ENCODE results near the gene CELSR1. TPM values are rescaled to one million over a fixed set of nuclear protein-coding genes. Genes with fewer than 3 reads are reported as not detected.
A peak's percentile ranks its signal among the peaks of the same experiment; 100 is the strongest.
"Not testable (repeated sequence)": the region's sequence is repeated elsewhere in the genome, so short reads cannot be mapped to it uniquely, and the experiment has no call there.

CELSR1 gene
- total RNA-seq, 1 donor from 2014 or later, result 16.0 TPM

DNA sequence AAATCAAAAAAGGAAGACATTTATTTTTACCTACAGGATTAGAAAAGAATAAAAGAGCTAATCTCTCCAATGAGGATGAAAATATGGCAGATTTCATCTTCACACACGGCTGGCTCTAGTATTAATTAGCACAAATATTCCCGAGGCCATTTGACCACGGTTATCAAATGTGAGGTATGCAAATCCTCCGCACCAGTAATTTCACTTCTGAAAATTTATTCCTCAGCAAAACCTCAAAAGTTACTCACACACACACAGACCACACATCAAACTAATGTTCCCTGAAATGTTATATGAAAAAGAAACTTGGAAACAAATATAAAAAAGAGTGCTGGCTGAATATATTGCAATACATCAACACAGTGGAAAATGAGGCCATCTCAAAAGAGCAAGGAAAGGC, 32.8 kb downstream of the CELSR1 start:
- Mint-ChIP-seq H3K27ac (ENCODE audit: unreplicated experiment) (no peak overlapping the region), H3K4me1 (ENCODE audit: unreplicated experiment) (peaks cover 31% of the 10 kb centered on the region), H3K9me3 (ENCODE audit: unreplicated experiment) (no peaks in the 10 kb centered on the region), H3K4me3 (ENCODE audit: unreplicated experiment) (no peak overlapping the region), H3K27me3 (ENCODE audit: unreplicated experiment) (no peaks in the 10 kb centered on the region), H3K36me3 (ENCODE audit: unreplicated experiment) (no peaks in the 10 kb centered on the region)
- TF ChIP-seq, protein P1, sequence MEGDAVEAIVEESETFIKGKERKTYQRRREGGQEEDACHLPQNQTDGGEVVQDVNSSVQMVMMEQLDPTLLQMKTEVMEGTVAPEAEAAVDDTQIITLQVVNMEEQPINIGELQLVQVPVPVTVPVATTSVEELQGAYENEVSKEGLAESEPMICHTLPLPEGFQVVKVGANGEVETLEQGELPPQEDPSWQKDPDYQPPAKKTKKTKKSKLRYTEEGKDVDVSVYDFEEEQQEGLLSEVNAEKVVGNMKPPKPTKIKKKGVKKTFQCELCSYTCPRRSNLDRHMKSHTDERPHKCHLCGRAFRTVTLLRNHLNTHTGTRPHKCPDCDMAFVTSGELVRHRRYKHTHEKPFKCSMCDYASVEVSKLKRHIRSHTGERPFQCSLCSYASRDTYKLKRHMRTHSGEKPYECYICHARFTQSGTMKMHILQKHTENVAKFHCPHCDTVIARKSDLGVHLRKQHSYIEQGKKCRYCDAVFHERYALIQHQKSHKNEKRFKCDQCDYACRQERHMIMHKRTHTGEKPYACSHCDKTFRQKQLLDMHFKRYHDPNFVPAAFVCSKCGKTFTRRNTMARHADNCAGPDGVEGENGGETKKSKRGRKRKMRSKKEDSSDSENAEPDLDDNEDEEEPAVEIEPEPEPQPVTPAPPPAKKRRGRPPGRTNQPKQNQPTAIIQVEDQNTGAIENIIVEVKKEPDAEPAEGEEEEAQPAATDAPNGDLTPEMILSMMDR (IDR thresholded peaks at IDR 0.05), result no peak
- no peak for DNase-seq (ENCODE audit: extremely low spot score, unreplicated experiment)

DNA sequence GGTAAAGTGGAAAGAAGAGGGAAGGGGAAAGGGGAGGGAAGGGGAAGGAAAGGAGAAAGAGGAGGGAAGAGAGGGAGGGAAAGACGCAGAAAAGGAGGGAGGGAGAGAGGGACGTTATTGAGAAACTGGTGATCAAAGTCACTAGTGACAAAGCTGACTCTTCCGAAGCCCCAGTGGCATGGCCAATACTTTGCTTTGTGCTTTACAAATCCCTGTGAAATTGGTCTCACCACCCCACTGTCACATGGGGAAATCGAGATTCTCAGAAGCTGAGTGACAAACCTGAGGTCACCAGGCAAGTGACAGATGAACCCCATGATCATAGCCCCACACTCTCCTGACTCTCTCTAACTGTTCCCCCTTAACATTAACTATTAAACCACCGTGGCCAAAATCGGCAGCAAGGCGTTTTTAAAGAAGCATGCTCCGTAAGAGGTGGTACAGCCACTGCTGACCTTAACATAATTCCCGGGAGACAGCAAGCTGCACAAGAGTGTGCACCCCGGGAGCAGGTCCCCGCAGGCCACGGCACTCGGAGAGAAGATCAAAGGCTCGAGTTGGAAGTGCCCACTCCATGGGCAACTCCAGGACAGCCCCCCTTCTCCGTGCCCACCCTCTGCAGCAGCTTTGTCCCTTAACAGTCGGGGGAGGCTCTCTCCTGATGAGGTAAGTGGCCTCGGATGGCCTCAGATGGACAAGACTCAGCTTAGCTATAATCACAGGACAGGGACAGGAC, 34.8 kb downstream of the CELSR1 start:
- H3K27ac Mint-ChIP-seq (ENCODE audit: unreplicated experiment), result peak overlapping the region; percentile 70
- no peak for DNase-seq (ENCODE audit: extremely low spot score, unreplicated experiment)

DNA sequence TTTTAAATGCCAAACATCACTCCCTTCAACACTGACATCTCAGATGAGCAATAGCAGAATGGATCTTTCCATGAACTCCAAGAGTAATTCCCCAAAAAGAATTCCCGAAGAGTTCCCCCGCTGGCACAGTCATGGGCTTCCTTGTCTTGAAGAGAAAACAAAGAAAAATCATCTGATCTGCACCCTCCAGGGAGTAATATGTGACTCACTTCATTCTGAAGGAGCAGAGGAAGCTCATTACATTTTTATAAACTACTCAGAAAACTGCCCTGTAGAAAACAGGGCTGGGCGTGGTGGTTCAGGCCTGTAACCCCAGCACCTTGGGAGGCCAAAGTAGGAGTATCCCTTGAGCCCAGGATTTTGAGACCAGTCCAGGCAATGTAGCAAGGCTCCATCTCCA, 35.7 kb downstream of the CELSR1 start:
- Mint-ChIP-seq H3K4me1 (ENCODE audit: unreplicated experiment) (peaks cover 39% of the 10 kb centered on the region), H3K9me3 (ENCODE audit: unreplicated experiment) (no peaks in the 10 kb centered on the region), H3K27ac (ENCODE audit: unreplicated experiment) (peak overlapping the region; percentile 92), H3K36me3 (ENCODE audit: unreplicated experiment) (no peaks in the 10 kb centered on the region), H3K4me3 (ENCODE audit: unreplicated experiment) (peak overlapping the region; percentile 3), H3K27me3 (ENCODE audit: unreplicated experiment) (no peaks in the 10 kb centered on the region)
- TF ChIP-seq, protein P1 (IDR thresholded peaks at IDR 0.05), result no peak
- no peak for DNase-seq (ENCODE audit: extremely low spot score, unreplicated experiment)

More for the DNA sequence above, 34.8 kb downstream of the CELSR1 start:
- Mint-ChIP-seq H3K4me3 (ENCODE audit: unreplicated experiment) (no peak overlapping the region), H3K9me3 (ENCODE audit: unreplicated experiment) (no peaks in the 10 kb centered on the region), H3K36me3 (ENCODE audit: unreplicated experiment) (no peaks in the 10 kb centered on the region), H3K27me3 (ENCODE audit: unreplicated experiment) (no peaks in the 10 kb centered on the region), H3K4me1 (ENCODE audit: unreplicated experiment) (peaks cover 39% of the 10 kb centered on the region)
- TF ChIP-seq, protein P1 (IDR thresholded peaks at IDR 0.05), result no peak

DNA sequence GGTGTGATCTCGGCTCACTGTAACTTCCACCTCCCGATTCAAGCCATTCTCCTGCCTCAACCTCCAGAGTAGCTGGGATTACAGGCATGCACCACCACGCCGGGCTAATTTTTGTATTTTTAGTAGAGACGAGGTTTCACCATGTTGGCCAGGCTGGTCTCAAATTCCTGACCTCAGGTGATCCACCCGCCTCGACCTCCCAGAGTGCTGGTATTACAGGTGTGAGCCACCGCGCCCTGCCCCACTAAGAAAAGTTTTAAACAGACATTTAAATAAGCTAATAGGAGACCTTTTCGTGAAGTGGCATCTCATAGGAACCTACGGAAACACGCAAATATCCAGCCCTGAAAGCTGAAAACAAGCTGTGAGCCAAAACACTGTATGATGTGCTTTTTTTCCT, 36.2 kb downstream of the CELSR1 start:
- peaks cover 39% of the 10 kb centered on the region for H3K4me1 Mint-ChIP-seq (ENCODE audit: unreplicated experiment)
- H3K27me3 Mint-ChIP-seq (ENCODE audit: unreplicated experiment); H3K4me3 Mint-ChIP-seq (ENCODE audit: unreplicated experiment); H3K9me3 Mint-ChIP-seq (ENCODE audit: unreplicated experiment); DNase-seq (ENCODE audit: extremely low spot score, unreplicated experiment); H3K36me3 Mint-ChIP-seq (ENCODE audit: unreplicated experiment): not testable (repeated sequence)
- peak overlapping the region; percentile 92 for H3K27ac Mint-ChIP-seq (ENCODE audit: unreplicated experiment)

DNA sequence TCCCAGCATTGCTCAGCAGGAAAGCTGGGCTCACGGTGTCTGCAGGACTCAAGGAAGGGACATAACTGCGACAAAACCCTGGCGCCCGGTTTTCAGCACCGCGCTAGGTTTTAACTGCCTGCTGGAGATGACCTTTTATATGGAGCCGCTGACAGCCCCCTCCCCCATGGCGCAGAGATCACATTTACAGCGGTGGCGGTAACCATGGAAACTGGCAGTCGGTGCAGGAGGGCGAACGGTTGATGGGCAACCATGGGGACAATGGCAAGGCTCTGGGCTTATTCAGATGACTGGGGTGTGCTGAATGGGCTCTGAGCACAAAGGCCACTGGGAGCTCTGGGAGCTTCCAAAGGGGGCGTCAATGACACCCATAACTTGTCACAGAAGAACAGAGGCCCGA, 37.2 kb downstream of the CELSR1 start:
- H3K27ac Mint-ChIP-seq (ENCODE audit: unreplicated experiment), result no peak overlapping the region
- no peaks in the 10 kb centered on the region for H3K36me3 Mint-ChIP-seq (ENCODE audit: unreplicated experiment)
- DNase-seq (ENCODE audit: extremely low spot score, unreplicated experiment), result no peak
- no peaks in the 10 kb centered on the region for H3K27me3 Mint-ChIP-seq (ENCODE audit: unreplicated experiment)
- TF ChIP-seq, protein P1 (IDR thresholded peaks at IDR 0.05), result no peak
- no peaks in the 10 kb centered on the region for H3K9me3 Mint-ChIP-seq (ENCODE audit: unreplicated experiment)
- peaks cover 39% of the 10 kb centered on the region for H3K4me1 Mint-ChIP-seq (ENCODE audit: unreplicated experiment)
- H3K4me3 Mint-ChIP-seq (ENCODE audit: unreplicated experiment), result no peak overlapping the region
